ENCODE results near the gene TNFRSF18.

GRCh38 chr1:1156140-1157032 lies 50.0 kb downstream of the TNFRSF18 start:
- TF ChIP-seq, protein P1, sequence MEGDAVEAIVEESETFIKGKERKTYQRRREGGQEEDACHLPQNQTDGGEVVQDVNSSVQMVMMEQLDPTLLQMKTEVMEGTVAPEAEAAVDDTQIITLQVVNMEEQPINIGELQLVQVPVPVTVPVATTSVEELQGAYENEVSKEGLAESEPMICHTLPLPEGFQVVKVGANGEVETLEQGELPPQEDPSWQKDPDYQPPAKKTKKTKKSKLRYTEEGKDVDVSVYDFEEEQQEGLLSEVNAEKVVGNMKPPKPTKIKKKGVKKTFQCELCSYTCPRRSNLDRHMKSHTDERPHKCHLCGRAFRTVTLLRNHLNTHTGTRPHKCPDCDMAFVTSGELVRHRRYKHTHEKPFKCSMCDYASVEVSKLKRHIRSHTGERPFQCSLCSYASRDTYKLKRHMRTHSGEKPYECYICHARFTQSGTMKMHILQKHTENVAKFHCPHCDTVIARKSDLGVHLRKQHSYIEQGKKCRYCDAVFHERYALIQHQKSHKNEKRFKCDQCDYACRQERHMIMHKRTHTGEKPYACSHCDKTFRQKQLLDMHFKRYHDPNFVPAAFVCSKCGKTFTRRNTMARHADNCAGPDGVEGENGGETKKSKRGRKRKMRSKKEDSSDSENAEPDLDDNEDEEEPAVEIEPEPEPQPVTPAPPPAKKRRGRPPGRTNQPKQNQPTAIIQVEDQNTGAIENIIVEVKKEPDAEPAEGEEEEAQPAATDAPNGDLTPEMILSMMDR (IDR thresholded peaks at IDR 0.05): no peak
- TF ChIP-seq POLR2A (IDR thresholded peaks at IDR 0.05): no peak

Measured in right lobe of liver (tissue), 4 donors.